Lung (tissue), 12 donors: ENCODE results near the gene CHST7. TPM values are rescaled to one million over a fixed set of nuclear protein-coding genes. Genes with fewer than 3 reads are reported as not detected.

Experiments
- ATAC-seq: fragments of 200-7000 bp; cut with Tn5 transposase; one replicate; pipeline ENCODE4 v1.9.1; 2020; ENCODE audit warnings: moderate number of reproducible peaks; ENCODE audit not compliant: insufficient read depth, low FRiP score
- DNase-seq, 3 donors: peaks; one replicate each; pipeline ENCODE4 v3.0.0-alpha.2; 2013 to 2017
- H3K27ac ChIP-seq, 2 donors: one replicate each; pipeline ENCODE4 v1.5.1; 2013; ENCODE audit warnings: mild to moderate bottlenecking in 2 of 2, moderate library complexity in 2 of 2, control low read depth in 1 of 2, inconsistent platforms in 1 of 2, low read depth in 1 of 2, low read length in 1 of 2
- H3K27me3 ChIP-seq, 3 donors: one replicate each; pipeline ENCODE4 v1.5.1; 2013; ENCODE audit warnings: low read length in 2 of 3; ENCODE audit not compliant: control insufficient read depth in 3 of 3, insufficient read depth in 3 of 3
- H3K36me3 ChIP-seq, 4 donors: one replicate each; pipeline ENCODE4 v1.5.1; 2013; ENCODE audit warnings: low read length in 4 of 4, mild to moderate bottlenecking in 1 of 4, moderate library complexity in 1 of 4; ENCODE audit not compliant: control insufficient read depth in 4 of 4, insufficient read depth in 4 of 4
- H3K4me1 ChIP-seq, 5 donors: one replicate each; pipeline ENCODE4 v1.5.1; 2013; ENCODE audit warnings: low read length in 5 of 5, mild to moderate bottlenecking in 2 of 5, moderate library complexity in 1 of 5; ENCODE audit not compliant: control insufficient read depth in 5 of 5, insufficient read depth in 5 of 5
- H3K4me3 ChIP-seq: one replicate; pipeline ENCODE4 v1.5.1; 2013; ENCODE audit warnings: mild to moderate bottlenecking, control low read depth, moderate library complexity
- H3K9ac ChIP-seq, 2 donors: one replicate each; pipeline ENCODE4 v1.5.1; 2013; ENCODE audit warnings: low read length in 2 of 2, control low read depth in 1 of 2; ENCODE audit not compliant: insufficient read depth in 1 of 2
- H3K9me3 ChIP-seq, 4 donors: one replicate each; pipeline ENCODE4 v1.5.1; 2013; ENCODE audit warnings: low read length in 3 of 4, mild to moderate bottlenecking in 1 of 4, moderate library complexity in 1 of 4; ENCODE audit not compliant: control insufficient read depth in 4 of 4, insufficient read depth in 3 of 4
- CTCF ChIP-seq: IDR thresholded peaks from 2 replicates; pipeline ENCODE4 v1.5.1; 2012; ENCODE audit warnings: mild to moderate bottlenecking; ENCODE audit errors: control extremely low read depth, extremely low read depth
- WGBS, 2 donors: extraction: QIAGEN DNeasy Blood & Tissue Kit; methylation state at CpG; one replicate each; pipeline ENCODE4 v1.1.7; 2013; 5-methylcytosine and 5-hydroxymethylcytosine counted together
- polyA plus RNA-seq, 2 donors: library from polyadenylated mRNA; stranded (reverse); fragments of 200-250 nt; gene quantifications; one replicate each; pipeline ENCODE4 v1.2.1, GENCODE V29; 2013
- total RNA-seq, 2 donors: library from RNA; depleted of rRNA in 1 of 2; stranded (reverse); fragments of >200 nt in 1 of 2; gene quantifications; one replicate each; pipeline ENCODE4 v1.2.1, GENCODE V29; 2014 to 2021
- donor health status: control.
- donor health status: control.
- donor health status: Bipolar disorder and iron deficiency.
- donor health status: healthy.
- donor health status: DM: yes; HTN: yes; CAD: no.

The CHST7 gene
- total and polyA plus RNA-seq, 4 donors: 2.0 to 8.5 (median 7.9) TPM

- DNase-seq (no peak), ATAC-seq (no peak)
- Histone ChIP-seq H3K4me3 (no peak overlapping the region), H3K36me3 (no peaks in the 10 kb centered on the region), H3K9me3 (no peaks in the 10 kb centered on the region), H3K27me3 (peaks cover 3 to 5% (median 4%) of the 10 kb centered on the region in 3 donors), H3K27ac (no peak overlapping the region), H3K4me1 (peaks cover 0 to 6% (median 1%) of the 10 kb centered on the region in 5 donors), H3K9ac (no peak overlapping the region)
- TF ChIP-seq CTCF: no peak
- 69 to 92% methylated on average over 1 to 2 of the region's 2 CpGs for WGBS, 2 donors
Measured at GRCh38 chrX:46635186-46635585, 61.6 kb downstream of the CHST7 start.

- Histone ChIP-seq H3K9ac (no peak overlapping the region), H3K27me3 (peaks cover 3 to 8% (median 5%) of the 10 kb centered on the region in 3 donors), H3K9me3 (no peaks in the 10 kb centered on the region), H3K27ac (no peak overlapping the region), H3K4me3 (no peak overlapping the region), H3K36me3 (no peaks in the 10 kb centered on the region), H3K4me1 (peaks cover 0 to 6% (median 1%) of the 10 kb centered on the region in 5 donors)
- WGBS, 2 donors: 82 to 93% methylated on average over 6 of the region's 6 CpGs
- ATAC-seq: no peak
- DNase-seq: no peak
- TF ChIP-seq CTCF: no peak
Measured at GRCh38 chrX:46636223-46636622, 62.7 kb downstream of the CHST7 start.

GRCh38 chrX:46637938-46638337 lies 64.4 kb downstream of the CHST7 start:
- Histone ChIP-seq H3K4me3 (no peak overlapping the region), H3K27me3 (peaks cover 3 to 8% (median 5%) of the 10 kb centered on the region in 3 donors), H3K36me3 (no peaks in the 10 kb centered on the region), H3K9me3 (no peaks in the 10 kb centered on the region), H3K4me1 (peaks cover 0 to 2% (median 1%) of the 10 kb centered on the region in 5 donors), H3K27ac (no peak overlapping the region), H3K9ac (no peak overlapping the region)
- WGBS, 2 donors: 50 to 77% methylated on average over 2 of the region's 2 CpGs
- no peak for TF ChIP-seq CTCF
- DNase-seq: no peak
- ATAC-seq: no peak

- no peak for ATAC-seq
- Histone ChIP-seq H3K27me3 (peaks cover 0 to 8% (median 3%) of the 10 kb centered on the region in 3 donors), H3K4me1 (peaks cover 0 to 2% (median 0%) of the 10 kb centered on the region in 5 donors), H3K9me3 (no peaks in the 10 kb centered on the region), H3K9ac (no peak overlapping the region), H3K27ac (no peak overlapping the region), H3K4me3 (no peak overlapping the region), H3K36me3 (no peaks in the 10 kb centered on the region)
- WGBS, 2 donors: 44 to 49% methylated on average over 4 of the region's 4 CpGs
- peak in 2 of 3 donors; percentile 58 to 60 for DNase-seq
- no peak for TF ChIP-seq CTCF
Measured at GRCh38 chrX:46642145-46642544, 68.6 kb downstream of the CHST7 start.
